Stimulated activated CD4-positive, alpha-beta T cell treated with anti-CD3 and anti-CD28 coated beads, TNF-alpha, amount 100 ng/mL, for 24 hours (primary cell): ENCODE results near the gene TCF7.

ENCODE experiments used
- DNase-seq, 3 experiments: peaks; one replicate each; pipeline ENCODE4 v3.0.0-alpha.2; 2020; ENCODE audit warnings: low read depth in 3 of 3

Gene TCF7

DNA sequence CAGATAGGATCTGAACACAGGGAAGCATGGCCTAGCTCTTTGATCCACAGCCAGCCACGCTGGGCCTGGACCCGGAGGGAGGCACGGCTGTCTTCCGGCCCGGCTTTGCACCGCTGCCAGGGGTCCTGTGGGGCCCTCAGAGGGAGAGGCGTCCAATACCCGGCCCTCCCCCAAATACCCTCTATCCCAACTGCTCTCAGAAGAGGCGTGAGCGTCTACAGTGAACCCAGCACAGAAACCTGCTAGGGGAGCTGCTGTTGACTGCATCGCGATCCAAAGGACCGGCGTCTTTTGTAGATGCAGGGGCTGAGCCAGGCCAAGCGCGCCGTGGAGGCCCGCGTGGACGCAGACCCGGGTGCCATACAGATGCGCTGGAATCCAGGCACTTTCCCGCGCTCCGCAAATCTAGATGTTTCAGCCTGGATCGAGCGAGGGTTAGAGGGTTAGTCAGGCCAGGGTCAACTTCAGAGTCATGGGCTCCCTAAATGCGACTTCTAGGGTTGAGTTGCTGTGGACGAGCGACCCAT, 1.1 kb upstream of the TCF7 start:
- DNase-seq, result no peak

DNA sequence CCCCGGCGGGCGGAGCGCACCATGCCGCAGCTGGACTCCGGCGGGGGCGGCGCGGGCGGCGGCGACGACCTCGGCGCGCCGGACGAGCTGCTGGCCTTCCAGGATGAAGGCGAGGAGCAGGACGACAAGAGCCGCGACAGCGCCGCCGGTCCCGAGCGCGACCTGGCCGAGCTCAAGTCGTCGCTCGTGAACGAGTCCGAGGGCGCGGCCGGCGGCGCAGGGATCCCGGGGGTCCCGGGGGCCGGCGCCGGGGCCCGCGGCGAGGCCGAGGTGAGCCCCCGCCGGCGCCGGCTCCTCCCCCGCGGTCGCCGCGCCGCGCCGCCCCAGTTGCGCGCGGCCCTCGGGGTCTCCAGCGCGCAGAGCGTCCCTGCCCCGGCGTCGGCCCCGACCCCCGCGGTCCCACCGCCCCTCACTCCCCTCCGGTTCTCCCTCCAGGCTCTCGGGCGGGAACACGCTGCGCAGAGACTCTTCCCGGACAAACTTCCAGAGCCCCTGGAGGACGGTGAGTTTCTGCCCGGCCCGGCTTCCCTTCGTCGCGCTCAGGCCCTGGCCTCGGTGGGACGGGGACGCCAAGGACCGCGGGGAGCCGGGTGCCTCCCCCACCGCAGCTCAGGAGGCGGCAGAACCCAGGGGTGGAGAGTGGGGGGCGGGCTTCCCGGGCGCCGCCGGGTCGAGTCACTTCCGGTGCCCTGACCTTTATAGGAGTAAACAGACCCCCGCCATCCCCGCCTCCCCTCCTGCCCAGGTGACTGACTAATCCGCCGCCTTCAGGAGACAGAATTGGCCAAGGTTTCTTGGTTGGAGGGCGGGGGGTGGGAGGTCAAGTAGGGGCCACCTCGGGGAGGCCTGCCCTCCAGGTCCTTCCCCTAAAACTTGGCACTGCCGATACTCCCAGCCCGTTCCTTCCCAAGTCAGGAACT, 665 bp downstream of the TCF7 start:
- peak in 2 of 3 experiments; percentile 55 to 81 for DNase-seq

DNA sequence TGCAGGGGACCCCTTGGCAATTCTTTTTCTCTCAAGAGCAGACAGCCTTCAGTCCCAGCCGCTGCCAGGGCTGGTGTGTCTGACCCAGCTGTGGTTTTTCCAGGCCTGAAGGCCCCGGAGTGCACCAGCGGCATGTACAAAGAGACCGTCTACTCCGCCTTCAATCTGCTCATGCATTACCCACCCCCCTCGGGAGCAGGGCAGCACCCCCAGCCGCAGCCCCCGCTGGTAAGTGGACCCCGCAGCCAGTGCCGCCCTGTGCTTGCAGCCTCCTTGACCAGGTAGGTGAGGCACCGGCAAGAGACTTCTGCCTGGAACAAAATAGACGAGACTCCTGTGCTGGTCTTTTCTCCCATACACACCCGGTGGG, 1.3 kb downstream of the TCF7 start:
- no peak for DNase-seq

DNA sequence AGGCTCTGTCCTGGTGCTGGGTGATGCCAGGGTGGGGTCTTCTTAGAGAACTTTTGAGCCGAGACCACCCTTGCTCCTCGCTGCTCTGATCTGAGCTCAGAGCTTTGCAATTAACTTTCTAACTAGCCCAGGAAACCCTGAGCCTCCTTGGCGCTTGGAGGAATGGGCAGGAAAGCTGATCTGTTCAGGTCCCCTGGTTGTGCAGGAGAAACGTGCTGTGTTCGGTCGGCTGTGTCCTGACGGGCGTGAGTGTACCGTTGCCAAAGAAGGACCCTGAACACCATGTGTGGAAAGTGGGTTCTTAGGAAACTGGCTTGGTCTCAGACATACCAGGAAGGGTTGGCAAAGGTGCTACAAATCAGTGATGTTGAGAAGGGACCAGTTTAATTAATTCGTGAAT, 1.8 kb downstream of the TCF7 start:
- no peak for DNase-seq

- DNase-seq, result no peak
Measured at GRCh38 chr5:134116789-134117761, 2.6 kb downstream of the TCF7 start.

- DNase-seq, result no peak
Measured at GRCh38 chr5:134118212-134118835, 3.8 kb downstream of the TCF7 start.

DNA sequence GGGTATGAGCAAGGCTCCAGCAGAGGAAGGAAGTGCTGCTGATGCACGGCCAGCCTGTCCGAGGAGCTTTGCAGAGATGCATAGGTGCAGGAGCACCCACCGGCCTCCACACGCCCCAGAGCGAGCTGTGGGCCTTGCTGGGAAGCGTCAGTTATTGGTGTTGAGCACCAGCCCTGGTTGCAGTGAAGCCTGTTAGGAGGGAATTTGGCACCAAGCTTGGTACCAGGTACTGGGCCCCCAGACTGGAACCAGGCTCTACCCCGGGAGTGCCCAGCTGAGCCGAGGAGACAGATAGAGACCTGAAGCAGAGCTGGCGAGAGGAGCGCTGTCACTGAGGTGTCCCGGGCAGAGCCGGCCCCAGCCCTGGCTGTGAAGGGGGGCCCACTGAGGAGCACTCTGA, 5.2 kb downstream of the TCF7 start:
- no peak for DNase-seq

DNA sequence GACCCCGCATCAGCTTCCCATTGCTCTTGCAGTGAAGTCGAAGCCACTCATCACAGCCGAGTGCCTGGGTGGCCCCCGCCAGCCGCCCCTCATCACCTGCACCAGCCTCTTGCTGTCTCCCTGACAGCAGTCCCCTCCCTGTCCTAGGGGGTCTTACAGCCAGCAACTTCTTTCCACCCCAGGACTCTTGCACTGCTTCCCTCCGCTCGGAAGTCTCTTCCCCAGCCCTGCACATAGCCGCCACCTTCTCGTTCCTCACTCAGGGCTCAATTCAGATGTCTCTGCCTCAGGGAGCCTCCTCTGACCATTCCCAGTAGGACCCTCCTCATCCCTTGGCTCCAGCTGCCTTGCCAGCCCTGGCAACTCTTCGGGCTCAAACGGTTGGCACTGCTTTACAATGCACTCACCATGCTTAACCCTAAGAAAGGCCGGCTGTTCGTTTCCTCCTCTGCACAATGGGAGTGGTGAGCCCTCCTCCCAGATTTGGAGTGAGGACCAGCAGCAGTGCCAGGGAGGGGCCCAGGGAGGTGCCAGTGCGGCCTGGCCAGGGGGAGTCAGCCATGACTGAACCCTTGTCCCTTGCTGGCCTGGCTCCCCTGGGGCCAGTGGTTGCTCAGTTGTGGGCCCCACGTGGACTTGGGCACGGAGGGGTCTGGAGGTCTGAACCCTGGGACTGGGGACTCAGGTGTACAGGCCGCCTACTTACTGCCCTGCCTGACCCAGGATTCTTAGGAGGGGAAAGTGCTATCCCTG, 6.1 kb downstream of the TCF7 start:
- DNase-seq, result no peak

DNA sequence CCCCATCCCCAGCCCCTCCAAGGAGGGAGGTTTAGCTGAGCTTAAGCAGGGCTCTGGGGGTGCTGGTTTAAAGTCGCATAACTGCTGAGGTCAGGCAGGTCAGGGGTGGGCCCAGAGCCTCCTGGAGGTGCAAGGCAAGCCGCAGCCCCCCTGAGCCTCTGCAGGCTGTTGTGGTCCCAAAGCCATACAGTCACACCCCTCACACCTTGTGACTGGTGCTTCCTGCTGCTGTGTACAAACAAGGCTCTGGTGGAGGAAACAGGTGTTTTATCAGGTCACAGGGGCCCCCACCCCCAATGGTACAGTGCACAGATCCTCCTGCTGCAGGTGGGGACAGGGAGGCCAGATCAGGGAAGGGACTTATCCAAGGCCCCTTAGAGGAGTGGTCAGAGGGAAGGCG, 8.0 kb downstream of the TCF7 start:
- DNase-seq, result no peak

- no peak for DNase-seq
Measured at GRCh38 chr5:134123360-134123759, 8.9 kb downstream of the TCF7 start.

DNA sequence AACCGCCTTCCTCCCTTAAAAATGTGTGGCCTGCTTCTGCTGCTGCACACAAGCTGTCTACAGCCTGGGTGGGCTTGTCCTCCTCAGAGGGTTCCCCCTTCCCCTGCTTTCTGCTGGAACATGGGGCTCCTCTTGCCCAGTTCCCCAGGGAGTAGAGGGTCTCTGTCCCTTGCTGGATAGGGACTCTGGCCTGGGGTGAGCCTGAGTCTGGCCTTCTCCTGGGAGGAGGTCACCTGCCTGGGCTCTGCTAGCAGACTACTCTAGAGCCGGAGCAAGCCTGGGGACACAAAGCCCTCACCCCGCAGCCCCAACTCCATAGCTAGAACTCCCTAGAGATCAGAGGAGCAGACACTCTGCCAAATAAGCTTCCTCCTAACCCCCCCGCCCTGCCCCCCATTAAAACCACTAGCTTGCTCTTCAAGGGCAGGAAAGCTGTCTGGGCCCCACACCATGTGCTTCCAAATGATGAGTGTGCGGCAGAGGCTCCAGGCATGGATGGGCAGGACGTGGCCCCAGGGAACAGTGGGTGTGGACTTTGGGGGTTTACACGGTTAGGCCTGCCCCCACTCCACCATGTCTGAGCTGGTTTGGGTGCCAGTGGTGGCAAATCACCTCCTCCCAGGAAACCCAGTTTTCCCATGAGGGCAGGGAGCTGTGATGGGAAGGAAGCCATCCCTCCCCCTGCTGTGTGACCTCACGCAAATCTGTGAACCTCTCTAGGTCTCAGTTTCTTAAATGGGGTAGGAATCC, 10.0 kb downstream of the TCF7 start:
- DNase-seq, result no peak

GRCh38 chr5:134125039-134126015, 10.8 kb downstream of the TCF7 start:
- no peak for DNase-seq

DNA sequence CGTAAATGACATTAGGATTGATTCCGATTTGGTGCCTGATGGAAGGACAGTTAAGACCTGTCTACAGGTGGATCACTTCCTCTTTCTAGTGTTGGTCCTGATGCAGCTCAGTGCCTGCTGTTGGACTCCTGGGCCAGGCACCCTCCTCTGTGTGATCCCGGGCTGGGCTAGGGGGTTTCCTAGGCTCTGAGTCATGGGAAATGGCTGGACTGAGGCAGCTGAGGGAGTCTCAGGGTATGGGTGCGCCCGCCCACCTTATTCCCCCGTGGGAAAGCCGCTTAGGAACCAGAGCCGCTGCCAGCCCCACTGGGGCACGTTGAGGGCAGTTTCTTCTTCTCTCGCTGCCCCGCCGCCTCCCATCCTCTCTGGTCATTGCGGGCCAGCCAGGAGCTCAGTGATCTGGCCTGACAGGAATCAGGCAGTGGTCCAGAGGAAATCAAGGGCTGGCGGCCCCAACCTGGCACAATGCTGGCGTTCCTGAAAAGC, 12.9 kb downstream of the TCF7 start:
- peak in 1 of 3 experiments; percentile 55 for DNase-seq

DNA sequence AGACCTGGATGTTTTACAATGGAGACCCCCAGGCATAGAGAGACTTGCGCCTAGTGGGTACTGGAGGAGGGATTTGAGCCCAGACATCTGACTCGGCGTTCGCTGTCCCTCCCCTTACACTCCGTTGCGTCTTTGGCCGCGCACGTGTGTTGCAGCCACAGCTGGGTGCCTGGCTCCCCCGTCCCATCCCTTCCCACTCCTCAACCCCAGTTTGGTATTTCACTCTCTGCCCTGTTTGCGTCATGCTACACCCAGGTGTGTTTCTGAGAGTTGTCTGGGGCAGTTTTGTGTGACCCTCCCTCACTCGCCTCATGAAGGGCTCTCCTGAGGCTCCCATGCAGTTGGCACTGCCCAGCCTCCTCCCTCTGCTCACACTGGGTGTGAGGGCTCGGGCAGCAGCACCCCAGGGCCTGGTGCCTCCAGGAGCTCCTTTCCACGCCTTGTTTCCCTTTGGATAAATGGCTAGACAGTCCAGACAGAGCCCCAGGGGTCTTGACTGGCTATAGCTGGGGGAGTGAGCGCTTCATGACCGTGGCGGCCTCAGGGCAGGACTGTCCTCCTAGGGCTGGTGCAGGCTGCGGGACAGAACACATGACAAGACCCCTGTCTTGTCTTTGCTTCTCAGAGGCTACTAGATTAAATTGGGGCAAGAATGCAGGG, 13.6 kb downstream of the TCF7 start:
- DNase-seq, result no peak

DNA sequence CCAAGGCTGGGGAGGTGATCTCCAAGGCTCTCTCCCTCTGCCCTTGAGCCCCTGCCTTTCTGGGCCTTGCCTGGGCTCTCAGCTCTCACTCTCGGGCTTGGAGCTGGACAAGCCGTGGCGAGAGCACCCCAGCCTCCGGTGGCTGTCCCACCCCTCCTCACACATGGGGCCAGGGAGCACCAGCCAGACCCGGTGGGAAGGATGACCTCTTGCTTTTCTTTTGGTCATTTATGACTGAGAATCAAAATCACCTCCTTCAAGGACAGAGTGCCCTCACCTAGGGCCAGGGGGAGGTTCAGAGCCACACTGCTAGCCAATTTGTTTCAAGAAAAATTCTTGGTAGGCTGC, 14.1 kb downstream of the TCF7 start:
- DNase-seq, result no peak

DNA sequence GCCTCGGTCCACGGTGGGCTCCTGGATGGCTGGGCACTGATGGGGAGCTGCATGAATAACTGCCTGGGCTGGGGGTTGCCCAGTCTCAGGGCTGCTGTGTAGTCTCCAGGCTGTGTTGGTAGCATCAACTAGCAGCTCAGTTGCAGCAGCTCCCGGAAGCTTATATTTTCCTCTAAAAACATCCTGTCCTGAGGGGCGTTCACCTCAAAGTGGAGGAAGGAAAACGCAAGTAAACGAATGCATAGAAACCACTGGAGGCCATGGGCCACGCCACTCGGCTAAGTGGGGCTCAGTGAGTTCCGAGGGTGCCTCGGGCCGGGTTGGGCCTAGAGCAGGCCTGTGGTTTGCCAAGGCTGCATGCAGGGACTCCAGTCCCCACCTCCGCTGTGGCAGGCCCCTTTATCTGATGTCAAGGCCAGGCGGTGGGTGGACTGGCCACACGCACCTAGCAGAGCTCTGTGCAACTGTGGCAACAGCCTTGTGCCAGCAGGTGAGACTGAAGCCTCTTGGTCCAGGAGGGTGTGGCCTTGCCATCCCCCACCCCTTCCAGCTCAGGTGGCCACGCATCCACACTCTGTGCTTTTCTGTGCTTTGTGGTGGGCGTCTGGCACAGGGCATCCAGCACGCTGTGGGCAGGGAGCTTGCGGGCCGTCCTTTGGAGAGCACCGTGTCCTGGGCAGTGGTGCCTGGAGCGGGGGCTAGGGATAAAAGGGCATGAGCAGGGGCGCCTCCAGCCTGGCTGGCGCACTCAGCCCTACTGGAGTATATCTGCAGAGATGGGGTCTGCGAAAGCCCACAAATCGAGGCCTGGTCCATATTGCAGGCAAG, 15.1 kb downstream of the TCF7 start:
- no peak for DNase-seq

DNA sequence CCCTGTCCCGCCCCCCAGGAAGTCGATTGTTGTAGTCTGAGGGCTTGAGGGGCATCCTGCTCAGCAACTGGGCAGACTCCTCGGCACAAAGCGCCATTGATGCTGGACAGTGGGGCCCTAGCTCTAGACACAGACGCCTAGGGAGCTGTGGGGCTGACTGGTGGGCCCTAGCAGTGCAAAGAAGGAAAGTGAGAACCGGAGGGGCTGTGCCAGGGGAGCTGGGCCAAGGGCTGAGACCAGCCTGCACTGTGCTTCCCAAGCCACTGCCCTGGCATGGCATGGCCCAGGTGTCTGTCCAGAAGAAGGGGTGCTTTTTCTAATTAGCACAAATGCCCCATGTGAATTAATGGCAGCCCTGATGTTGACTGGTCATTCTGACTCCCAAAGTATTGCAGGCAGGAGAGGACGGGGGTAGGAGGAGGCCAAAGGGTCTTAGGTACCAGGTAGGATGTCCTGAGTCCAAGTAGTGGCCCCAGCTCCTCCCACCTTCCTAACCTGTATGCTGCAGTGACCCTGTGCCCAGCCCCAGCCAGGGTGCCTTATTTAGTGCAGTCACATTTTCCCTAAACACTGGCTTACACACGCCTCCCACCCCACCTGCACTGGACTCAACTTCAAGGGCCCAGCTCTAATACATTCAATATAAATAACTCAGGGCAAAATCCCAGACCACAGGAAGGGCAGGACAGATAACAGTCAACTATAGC, 15.9 kb downstream of the TCF7 start:
- no peak for DNase-seq
